ENCODE measurements around the gene CAMKV. TPM values are rescaled to one million over a fixed set of nuclear protein-coding genes. Genes with fewer than 3 reads are reported as not detected.

CAMKV gene
- total RNA-seq, 1 donor from 2014 or later = not detected

DNA sequence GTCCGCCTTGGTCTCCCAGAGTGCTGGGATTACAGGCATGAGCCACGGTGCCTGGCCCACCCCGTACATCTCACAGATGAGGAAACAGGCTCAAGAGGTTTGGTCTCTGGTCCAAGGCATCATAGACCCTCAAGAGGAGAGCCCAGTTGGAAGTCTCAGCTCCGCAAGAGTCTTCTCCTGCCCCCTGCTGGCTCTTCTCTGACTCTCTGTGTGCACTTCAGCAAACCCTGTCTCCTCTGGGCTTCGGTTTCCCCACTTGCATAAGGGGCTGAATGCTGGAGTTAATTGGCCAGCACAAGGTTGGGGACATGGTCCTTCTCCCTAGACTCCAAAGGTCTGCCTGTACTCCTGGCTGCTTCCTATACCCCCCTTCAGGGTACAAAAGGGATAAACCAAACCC lies 30.1 kb upstream of the CAMKV start:
- intact Hi-C loops (cut with micrococcal nuclease) = loop anchor here (5.0 kb wide), 3 partner anchors 113 to 428 kb away; partner anchors contain the start of genes DAG1, GMPPB and IP6K1

DNA sequence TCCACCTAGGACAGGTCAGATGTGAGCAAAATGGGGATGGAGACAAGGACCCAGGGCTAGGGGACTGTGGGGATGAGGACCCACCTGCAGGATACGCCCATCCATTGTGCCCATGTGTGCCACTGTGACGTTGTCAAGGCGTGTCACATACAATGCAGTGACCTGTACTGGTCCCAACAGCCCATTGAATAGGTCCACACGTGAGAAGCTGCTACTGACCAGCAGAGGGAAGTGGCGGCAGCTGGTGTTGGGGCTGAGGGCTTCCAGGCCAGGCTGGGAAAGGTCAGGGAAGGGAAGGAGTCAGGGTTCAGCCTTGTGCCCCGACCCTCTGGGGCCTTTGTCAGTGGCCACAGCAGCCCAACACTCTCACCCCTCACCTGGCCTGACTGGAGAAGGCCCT lies 29.3 kb upstream of the CAMKV start:
- intact Hi-C loops (cut with micrococcal nuclease) = no loop called here

DNA sequence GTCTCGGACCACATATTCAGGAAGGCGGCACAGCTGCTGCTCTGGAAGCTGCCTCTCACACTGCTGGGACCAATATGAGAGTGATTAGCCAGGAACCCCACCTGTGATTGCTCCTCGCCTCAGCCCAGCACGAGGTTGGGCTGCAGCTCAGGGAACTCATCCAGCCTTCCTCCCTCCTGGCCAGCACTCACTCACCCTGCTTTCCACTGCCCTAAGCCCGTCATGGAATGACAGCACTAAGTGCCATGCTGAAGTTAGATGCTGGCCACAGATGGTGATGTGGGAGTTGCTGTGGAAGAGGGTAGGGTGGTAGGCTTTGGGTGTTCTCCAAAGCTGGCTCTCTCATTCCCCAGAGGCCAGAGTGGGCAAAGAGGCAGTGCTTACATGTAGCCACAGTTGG lies 26.6 kb upstream of the CAMKV start:
- intact Hi-C loops (cut with micrococcal nuclease) = no loop called here

DNA sequence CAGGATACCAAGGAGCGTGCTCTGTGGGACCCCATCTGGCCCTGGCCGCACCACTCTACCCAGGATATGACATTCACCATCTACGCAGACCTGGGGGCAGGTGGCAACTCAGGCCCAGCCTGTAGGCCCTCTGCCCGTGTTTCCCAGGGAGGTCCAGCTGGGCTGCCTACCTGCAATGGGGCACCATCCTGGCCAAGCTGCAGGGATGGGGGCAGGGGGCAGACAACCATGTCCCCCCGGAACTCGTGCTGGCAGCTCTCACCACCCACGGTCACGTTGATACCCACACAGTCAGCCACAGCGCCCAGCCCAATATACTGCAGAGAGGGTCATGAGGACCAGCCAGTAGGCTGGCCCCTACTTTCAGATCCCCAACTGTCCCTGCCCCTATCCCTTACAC lies 26.1 kb upstream of the CAMKV start:
- intact Hi-C loops (cut with micrococcal nuclease) = no loop called here

DNA sequence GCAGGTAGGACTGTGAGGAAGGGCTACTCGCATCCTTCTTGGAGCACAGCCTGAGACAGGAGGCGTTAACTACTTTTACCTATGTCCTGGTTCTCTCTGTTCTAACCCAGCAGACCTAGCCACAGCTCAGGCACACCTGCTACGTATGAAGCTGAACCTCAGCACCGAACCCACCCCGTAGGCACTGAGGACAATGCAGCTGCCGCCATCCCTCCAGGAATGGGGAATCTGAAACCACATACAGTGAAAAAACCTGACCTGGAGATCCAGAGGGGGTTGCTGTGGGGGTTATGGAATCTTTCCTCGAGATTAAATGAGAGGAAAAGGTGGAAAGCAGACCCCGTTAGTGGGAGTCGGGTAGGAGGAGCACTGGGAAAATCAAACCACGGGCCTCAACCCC lies 19.6 kb upstream of the CAMKV start:
- intact Hi-C loops (cut with micrococcal nuclease) = no loop called here

DNA sequence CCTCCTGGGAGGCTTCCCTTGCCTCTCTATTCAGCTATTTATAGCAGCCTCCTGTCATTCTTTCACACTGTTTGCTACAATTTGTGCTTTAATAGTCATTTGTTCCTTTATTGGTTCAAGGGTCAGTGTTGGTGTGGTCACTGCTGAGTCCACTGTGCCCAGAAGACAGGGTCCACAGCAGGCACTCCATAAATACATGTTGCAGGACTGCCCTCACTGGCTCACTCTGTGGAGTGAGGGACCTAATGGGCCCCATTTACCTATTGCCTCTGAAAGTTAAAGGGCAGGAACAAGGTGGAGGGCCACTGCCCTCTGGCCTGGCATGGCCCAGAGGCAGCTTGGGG lies 17.2 kb upstream of the CAMKV start:
- intact Hi-C loops (cut with micrococcal nuclease) = no loop called here

DNA sequence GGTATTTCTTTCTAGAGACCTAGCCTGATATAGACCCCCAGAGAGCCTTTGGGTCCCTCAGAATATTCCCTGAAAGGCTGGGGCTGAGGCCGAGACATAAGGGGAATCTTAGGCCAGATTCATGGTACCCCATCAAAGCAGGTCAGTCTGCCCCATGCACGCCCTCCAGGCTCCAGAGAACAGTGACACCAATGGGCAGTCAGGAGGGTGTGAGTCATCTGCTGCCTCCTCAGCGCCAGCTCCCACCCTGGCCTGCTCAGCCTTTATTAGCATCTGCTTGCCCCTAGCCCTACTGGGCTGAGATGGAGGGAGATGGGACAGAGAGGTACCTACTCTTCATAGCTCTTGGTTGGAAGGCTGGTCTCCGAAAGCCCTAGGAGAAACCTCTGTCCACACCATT lies 14.3 kb upstream of the CAMKV start:
- intact Hi-C loops (cut with micrococcal nuclease) = no loop called here

DNA sequence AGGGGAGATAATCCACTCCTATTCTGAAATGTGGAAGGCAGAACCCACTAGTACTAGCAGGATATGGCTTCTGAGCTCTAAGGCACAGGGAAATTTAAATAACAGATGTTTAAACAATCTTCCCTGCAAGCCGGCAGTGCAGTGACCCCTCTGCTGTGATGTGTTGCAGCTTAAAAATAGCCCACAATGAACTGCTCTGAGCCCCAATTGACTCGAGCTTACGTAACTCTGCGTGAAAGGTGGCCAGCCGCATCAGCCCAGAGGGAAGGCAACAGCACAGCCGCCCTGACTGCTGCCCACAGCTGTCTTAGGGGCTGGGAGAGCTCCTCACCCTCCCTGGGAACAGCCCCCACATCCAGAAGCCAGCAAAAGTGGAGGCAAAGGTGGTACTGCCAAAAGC lies 12.5 kb upstream of the CAMKV start:
- intact Hi-C loops (cut with micrococcal nuclease) = no loop called here

DNA sequence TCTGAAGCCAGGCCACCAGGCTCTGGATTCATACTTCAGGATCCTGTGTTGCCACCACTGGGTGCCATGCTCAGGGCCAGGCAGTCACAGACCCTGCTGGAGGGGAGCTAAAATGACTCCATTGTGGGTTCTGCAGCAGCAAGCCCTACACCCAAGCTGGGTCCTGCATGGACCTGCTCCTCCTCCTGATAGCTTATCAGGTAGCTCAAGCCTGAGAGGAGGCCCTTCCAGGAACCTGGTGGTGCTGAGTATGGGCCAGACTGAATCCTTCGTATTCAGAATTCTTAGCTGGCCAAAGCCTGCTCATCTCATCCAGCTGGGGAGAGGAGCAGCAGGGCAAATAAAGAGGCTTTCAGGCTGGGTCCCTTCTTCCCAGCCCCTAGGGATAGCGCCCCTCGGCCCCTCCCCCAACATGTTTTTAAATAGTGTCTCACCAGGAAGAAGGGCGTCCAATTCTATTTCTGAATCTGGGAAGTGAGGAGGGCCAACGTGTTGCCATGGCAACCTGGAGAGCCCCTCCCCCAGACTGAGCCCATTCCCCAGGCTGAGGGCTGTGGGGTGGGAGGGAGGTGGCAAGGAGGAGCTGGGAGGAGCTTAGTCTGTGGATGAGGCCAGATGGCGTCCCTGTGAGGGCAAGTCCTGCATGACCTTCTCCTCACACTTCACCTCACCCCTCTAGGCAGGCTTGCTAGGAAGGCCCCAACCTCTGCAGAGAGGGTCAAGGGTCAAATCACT lies 11.0 kb upstream of the CAMKV start:
- intact Hi-C loops (cut with micrococcal nuclease) = no loop called here

DNA sequence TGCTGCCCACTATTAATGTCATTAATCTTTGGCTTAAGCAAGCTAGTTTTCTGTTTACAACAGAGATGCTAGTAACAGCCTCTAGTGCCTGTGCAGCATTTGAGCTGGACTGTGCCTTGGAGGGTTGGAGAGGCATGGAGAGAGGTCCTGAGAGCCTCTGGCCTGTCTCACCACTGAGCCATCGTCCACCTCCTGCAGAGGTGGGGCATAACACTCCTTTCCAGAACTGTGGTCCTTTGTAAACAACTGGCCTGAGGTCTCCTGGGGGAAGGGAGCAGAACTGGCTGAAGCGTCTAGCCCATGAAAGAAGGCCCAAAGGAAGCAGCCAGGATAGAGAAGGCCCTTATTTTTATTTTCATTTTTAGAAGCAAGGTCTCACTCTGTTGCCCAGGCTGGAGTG lies 10.0 kb upstream of the CAMKV start:
- intact Hi-C loops (cut with micrococcal nuclease) = no loop called here

DNA sequence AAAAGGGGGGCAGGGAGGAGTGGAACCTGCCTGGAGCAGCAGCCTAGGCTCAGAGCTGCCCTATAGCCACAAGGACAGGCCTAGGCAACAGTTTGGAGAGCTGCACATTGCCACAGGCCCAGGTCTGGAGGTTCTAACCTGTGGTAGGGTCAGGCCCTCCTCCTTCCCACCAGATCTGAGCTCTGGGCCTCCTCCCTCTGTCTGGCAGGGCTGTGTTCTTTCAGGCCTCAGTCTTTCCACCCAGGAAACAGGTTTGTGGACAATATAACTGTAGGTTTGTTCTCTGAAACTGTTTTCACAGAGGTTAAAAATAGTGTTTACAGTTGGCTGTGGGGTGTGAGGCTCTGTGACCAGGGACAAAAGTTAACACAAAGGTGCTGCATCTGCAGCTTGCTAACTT lies 9.0 kb upstream of the CAMKV start:
- intact Hi-C loops (cut with micrococcal nuclease) = no loop called here

DNA sequence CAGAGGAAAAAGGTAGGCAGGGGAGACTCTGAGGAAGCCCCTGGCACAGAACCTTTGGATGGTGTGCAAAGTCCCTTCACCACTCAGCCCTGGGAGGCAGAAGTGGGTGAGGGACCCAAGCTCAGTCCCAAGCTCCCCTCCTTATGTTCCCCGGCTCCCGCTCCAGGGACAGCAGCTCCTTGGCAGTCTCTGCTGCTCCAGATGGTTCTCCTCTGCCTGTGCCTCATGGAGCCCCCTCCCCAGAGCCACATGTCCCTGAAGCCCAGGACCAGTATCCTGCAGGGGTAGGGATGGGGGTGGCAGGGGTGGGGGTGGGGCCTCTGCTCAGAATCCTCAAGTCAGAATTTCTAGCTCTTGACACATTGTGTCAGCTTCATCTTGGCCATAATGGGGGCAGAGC lies 8.0 kb upstream of the CAMKV start:
- intact Hi-C loops (cut with micrococcal nuclease) = no loop called here

DNA sequence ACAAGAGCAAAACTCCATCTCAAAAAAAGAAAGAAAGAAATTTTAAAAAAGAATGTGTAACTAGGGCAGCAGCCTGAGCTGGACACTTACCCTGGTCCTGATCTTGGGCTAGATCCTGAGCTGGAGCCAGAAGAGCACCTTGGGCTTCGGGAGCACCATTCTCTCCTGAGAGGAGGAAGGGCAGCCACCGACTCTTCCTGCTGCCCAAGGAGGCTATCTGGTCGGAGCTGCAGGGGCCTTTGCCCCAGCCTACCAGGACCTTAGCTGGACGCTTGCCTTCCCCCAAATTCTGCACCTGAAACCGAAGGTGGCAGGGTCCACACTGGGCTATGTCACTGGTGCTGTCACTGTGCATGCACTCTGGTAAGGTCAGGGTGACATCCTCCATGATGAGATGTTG lies 6.9 kb upstream of the CAMKV start:
- intact Hi-C loops (cut with micrococcal nuclease) = no loop called here

DNA sequence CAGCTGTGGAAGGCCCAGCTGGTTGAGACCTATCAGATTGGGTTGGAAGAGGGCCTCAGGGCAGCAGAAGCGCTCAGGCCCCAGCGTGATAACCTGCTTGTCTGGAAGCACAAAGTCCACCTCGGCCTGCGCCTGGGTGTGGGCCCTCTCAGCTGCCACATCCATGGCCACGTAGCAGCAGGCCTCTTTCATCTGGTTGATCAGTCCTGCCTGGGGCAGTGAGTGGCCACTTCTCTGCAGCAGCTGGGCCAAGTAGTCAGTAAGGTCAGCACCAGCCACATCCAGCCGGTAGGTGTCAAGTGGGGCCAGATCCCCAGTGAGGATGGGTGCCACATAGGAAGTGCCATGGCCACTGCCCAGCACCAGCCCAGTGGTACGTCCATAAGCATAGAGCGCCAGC lies 3.9 kb upstream of the CAMKV start:
- intact Hi-C loops (cut with micrococcal nuclease) = no loop called here

DNA sequence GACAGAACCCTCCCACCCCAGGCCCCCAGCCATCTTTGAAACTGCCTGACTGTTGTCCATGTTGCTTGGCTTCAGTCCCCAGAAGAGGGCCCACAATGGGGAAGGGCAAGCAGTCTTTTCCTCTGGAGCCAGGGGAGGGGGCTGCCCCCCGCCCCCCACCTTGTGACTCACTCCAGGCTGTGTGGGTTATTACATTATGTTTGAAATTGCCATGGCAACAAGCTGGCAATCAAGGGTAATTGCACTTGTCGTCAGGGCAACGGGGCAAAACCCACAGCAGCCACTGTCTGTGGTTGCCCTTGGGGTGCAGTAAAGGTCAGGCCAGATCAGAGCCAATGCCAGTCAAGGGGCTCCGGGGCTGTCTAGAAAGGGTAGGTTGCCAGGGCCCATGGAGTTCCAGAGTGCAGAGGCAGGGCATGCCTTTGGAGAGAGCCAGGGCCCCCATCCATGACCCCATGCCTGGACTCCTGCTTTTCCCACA lies 3.1 kb upstream of the CAMKV start:
- intact Hi-C loops (cut with micrococcal nuclease) = no loop called here

DNA sequence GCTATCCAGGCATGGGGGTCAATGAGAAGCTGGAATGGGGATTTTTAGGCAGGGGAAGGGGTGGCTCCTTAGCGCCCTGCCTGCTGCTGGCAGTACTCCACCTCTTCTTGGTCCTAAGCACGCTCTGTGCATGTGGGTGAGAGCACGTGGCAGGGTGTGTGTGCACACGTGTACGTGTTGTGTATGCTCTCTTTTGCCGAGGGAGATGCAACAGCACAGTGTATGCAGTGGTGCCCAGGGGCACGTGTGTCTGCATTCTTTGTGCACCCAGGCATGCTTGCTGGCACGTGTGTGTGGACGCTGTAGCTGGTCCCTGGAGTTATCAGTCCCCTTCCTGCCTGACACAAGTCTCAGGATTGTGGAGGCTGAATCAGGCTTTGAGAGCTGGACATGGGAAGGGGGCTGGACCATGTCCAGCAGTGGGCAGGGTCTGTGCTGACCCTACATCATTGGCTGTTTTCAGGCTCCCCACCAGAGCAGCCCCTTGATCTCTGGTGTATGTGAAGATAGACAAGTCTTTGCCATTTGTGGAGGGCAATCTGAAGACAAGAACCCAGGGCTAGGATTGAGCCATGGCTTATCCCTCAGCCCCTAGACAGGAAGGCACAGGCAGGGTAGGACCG lies 1.9 kb upstream of the CAMKV start:
- intact Hi-C loops (cut with micrococcal nuclease) = no loop called here

DNA sequence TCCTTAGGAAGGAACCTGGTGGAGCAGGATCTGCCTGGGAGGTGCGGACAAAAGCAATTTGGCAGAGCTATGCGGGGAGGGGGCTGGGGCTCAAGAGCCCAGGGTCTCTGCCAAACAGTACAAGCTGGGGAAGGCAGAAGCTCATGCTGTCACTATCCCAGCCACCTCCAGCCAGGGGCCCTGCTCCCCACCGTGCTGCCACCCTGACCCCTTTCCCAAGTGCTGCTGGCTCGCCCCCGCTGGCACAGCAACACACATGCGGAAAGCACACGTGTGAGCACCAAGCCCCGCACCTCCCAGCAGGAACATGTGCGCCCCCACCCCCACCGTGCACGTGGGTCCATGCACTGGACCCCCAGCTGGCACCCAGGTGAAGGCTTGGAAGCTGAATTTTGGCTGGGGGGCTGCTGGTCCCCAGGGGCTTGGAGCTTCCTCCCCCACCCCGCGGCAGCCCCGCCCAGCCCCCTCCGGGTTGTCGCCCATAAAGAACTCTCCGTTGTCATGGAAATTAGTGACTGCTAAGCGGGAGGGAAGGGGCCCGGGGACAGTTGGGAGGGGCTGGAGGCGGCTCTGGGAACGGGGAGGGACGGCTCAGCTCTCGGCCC lies 742 bp downstream of the CAMKV start:
- intact Hi-C loops (cut with micrococcal nuclease) = no loop called here

DNA sequence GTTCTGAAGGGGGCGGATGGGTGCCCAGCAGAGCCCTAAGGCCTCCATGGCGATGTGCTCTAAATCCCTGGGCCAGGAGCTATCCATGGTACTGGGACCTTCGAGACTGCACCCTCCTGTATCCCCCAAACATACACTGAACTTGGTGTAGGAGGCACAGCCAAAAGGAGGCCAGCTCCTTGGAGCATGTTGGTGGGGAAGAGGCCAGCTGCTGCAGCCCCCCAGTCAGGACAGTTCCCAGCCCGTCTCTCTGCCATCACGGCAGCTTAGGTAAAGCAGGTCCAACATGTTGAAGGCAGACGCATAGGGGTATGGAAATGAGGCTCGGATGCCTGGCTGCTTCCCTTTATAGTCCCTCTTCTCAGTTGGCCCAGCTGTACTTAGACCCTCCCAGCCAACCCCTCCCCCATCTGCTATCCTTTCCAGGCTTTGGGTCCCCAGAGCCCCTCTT lies 1.8 kb downstream of the CAMKV start:
- intact Hi-C loops (cut with micrococcal nuclease) = no loop called here

DNA sequence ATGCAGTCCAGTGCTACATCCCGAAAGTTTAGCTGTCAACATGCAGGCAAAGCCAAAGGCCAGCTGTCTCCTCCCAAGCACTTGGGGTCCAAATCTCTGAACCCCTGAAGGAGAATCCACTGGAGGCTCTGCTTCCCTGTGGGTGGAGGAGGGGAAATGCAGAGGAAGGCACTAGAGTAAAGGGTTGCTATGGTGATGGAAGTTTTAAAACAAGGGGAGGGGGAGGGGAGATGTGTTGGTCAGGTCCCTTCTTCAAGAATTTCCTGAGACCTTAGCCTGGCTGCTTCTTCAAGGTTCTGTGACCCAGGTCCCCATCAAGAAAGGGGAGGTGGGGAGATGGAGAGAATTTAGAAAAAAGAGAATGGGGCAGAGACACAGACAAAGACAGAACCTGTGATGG lies 2.3 kb downstream of the CAMKV start:
- intact Hi-C loops (cut with micrococcal nuclease) = no loop called here

DNA sequence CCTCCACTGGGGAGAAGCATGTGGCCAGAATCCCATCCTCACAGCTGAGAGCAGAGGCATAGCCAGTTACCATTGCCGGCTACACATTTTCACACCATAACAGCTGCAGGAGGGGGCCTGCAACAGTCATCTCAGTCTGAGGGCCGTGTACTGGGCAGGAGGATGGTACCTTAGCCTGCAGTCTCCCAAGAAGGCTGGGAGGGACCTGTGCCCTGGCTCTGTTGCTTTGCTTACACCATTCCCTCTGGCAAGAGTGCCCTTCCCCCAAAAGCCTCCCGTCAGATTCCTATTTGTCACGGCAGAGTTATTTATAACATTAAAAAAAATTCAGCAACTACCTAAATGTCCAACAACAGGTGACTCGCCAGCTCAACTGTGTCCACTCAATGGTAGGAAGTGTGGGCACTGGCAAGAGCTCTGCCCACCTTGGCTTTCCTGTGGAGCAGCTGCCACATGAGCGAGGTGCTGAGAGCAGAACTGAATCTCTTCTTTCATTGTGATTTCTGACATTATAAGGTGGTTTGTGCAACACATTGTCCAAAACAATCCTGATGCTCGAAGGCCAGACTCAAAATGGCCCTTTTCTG lies 4.4 kb downstream of the CAMKV start:
- intact Hi-C loops (cut with micrococcal nuclease) = no loop called here

DNA sequence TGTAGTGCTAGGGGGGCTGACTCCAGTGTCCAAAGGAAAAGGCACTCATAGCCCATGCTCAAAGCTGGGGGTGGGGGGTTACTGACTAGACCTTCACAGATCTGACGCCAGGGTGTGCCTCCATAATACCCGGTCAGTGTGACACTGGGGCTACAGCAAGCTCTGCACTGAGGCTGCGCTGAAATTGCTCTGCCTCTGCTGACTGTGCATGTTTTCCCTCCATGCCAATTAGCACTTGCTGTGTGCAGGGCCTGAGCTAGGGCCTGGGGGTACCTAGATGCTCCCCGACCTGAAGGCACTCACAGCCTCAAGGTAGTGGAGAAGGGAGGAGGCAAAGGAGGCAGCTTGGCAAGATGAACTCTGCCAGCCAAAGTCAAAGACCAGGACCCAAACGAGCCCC lies 5.2 kb downstream of the CAMKV start:
- intact Hi-C loops (cut with micrococcal nuclease) = no loop called here

DNA sequence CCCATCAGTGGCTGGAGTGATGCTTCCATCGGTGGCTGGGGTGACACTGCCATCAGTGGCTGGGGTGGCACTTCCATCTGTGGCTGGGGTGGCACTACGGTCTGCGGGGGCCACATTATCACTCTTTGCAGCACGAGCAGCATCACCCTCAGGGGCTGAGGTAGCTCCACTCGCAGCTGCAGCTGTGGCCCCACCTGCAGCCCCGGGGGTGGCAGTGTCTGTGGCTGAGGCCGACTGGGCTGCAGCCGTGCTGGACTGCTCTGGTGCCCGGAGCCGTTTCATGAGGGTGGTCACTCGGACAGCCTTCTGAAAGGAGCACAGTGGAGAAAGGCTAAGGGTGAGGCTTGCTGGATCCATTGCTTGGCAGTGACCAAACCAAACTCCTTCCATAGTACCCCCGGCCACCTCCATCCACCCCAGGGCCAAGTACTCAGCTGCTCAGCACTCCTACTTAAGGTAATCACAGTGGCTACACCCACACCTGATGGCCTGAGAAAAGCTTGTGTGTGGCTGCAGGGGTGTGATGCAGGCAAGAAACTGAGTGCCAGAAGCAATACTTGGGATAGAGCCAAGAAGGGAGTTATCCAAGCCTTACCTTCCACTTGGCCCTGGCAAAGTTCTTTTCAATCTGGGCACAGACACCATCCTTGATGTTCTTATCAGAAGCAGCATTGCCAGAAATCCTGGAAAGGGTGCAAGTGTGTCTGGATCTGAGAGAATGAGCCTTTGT lies 10.0 kb downstream of the CAMKV start:
- intact Hi-C loops (cut with micrococcal nuclease) = loop anchor here (5.0 kb wide), 2 partner anchors 368 to 438 kb away; partner anchors contain the start of genes HYAL3 and NAA80
